ENCODE results near the gene RAP1GAP2. TPM values are rescaled to one million over a fixed set of nuclear protein-coding genes. Genes with fewer than 3 reads are reported as not detected.
"Not testable (repeated sequence)": the region's sequence is repeated elsewhere in the genome, so short reads cannot be mapped to it uniquely, and the experiment has no call there.

Gene RAP1GAP2
- total RNA-seq, 2 experiments from 2014 or later = 0.31 to 0.50 TPM

DNA sequence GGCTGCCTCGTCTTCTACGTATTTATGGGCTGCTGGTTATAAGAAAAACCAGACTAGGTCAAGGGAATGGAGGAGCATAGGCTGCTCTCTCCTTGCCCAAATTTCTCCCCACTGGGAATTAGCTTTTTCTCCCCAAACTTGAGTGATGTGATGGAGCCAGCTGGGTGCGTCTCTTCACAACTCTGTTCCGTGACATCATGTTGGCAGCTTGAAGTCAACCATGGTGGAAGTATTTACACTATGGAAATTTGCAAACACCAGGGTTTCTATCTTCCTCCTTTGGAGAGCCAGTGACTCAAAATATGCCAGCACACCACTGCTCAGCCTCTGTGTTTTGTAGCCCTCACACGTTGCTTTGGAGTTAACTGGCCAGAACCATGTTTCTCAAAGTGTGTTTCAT is 189.1 kb downstream of the RAP1GAP2 start:
- Mint-ChIP-seq H3K4me3 (no peak overlapping the region), H3K27me3 (no peaks in the 10 kb centered on the region), H3K4me1 (ENCODE audit: low read depth) (no peaks in the 10 kb centered on the region), H3K9me3 (no peaks in the 10 kb centered on the region), H3K27ac (no peak overlapping the region), H3K36me3 (ENCODE audit: low read depth) (no peaks in the 10 kb centered on the region)
- intact Hi-C loops (cut with micrococcal nuclease) = no loop called here
- TF ChIP-seq, protein P1, sequence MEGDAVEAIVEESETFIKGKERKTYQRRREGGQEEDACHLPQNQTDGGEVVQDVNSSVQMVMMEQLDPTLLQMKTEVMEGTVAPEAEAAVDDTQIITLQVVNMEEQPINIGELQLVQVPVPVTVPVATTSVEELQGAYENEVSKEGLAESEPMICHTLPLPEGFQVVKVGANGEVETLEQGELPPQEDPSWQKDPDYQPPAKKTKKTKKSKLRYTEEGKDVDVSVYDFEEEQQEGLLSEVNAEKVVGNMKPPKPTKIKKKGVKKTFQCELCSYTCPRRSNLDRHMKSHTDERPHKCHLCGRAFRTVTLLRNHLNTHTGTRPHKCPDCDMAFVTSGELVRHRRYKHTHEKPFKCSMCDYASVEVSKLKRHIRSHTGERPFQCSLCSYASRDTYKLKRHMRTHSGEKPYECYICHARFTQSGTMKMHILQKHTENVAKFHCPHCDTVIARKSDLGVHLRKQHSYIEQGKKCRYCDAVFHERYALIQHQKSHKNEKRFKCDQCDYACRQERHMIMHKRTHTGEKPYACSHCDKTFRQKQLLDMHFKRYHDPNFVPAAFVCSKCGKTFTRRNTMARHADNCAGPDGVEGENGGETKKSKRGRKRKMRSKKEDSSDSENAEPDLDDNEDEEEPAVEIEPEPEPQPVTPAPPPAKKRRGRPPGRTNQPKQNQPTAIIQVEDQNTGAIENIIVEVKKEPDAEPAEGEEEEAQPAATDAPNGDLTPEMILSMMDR (IDR thresholded peaks at IDR 0.05) = no peak
- no peak for ATAC-seq
- no peak for DNase-seq
- POLR2A ChIA-PET = no interaction called here
- CTCF ChIA-PET = no interaction called here

DNA sequence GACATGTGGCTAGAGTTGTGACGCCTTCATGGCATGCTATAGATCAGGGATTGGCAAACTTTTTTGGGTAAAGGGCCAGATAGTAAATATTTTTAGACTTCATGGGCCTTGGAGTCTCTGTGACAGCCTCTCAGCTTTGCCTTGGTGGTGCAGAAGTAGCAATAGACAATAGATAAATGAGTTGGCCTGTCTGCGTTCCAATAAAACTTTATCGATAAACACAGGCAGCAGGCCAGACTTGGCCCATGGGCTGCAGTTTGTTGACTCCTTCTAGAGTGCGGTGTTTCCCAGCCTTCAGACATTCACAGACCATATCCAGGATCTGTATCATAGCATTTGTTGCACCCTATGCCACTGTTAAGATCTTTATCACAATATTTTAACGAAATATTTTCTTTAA is 190.7 kb downstream of the RAP1GAP2 start:
- H3K36me3 Mint-ChIP-seq (ENCODE audit: low read depth) = no peaks in the 10 kb centered on the region
- ChIA-PET CTCF (no interaction called here), POLR2A (no interaction called here)
- no peaks in the 10 kb centered on the region for H3K4me1 Mint-ChIP-seq (ENCODE audit: low read depth)
- intact Hi-C loops (cut with micrococcal nuclease) = no loop called here
- DNase-seq = no peak
- ATAC-seq = no peak
- H3K27me3 Mint-ChIP-seq = no peaks in the 10 kb centered on the region
- no peak overlapping the region for H3K4me3 Mint-ChIP-seq
- H3K9me3 Mint-ChIP-seq = no peaks in the 10 kb centered on the region
- no peak overlapping the region for H3K27ac Mint-ChIP-seq
- TF ChIP-seq, protein P1 (IDR thresholded peaks at IDR 0.05) = no peak

GRCh38 chr17:2989396-2989795 is 193.2 kb downstream of the RAP1GAP2 start:
- H3K27ac Mint-ChIP-seq; POLR2A ChIA-PET; H3K36me3 Mint-ChIP-seq (ENCODE audit: low read depth); ATAC-seq; H3K4me3 Mint-ChIP-seq; intact Hi-C loops (cut with micrococcal nuclease); DNase-seq; H3K4me1 Mint-ChIP-seq (ENCODE audit: low read depth); H3K9me3 Mint-ChIP-seq; H3K27me3 Mint-ChIP-seq; CTCF ChIA-PET: not testable (repeated sequence)

DNA sequence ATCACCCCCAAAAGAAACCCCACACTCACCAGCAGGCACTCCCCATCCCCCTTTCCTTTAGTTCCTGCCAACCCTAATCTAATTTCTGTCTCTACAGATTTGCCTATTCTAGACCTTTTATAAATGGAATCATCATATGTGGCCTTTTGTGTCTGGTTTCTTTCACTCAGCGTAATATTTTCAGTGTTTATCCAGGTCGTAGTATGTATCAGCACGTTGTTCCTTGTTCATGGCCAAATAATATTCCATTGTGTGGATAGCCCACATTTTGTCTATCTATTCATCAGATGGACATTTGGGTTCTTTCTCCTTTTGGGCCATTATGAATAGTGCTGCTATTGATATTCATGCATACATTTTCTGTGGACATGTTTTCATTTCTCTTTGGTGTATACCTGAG is 193.6 kb downstream of the RAP1GAP2 start:
- ChIA-PET POLR2A (no interaction called here), CTCF (no interaction called here)
- no peak overlapping the region for H3K27ac Mint-ChIP-seq
- H3K36me3 Mint-ChIP-seq (ENCODE audit: low read depth) = no peaks in the 10 kb centered on the region
- H3K4me1 Mint-ChIP-seq (ENCODE audit: low read depth) = no peaks in the 10 kb centered on the region
- no peaks in the 10 kb centered on the region for H3K27me3 Mint-ChIP-seq
- no peaks in the 10 kb centered on the region for H3K9me3 Mint-ChIP-seq
- no peak overlapping the region for H3K4me3 Mint-ChIP-seq
- ATAC-seq (no peak), DNase-seq (no peak)
- TF ChIP-seq, protein P1 (IDR thresholded peaks at IDR 0.05) = no peak
- intact Hi-C loops (cut with micrococcal nuclease) = no loop called here

GRCh38 chr17:2990396-2990795 is 194.2 kb downstream of the RAP1GAP2 start:
- POLR2A ChIA-PET = no interaction called here
- Mint-ChIP-seq H3K9me3 (no peaks in the 10 kb centered on the region), H3K27me3 (no peaks in the 10 kb centered on the region), H3K4me3 (no peak overlapping the region), H3K27ac (no peak overlapping the region), H3K4me1 (ENCODE audit: low read depth) (no peaks in the 10 kb centered on the region), H3K36me3 (ENCODE audit: low read depth) (no peaks in the 10 kb centered on the region)
- no peak for ATAC-seq
- no peak for DNase-seq
- intact Hi-C loops (cut with micrococcal nuclease) = no loop called here
- CTCF ChIA-PET = no interaction called here
- TF ChIP-seq, protein P1 (IDR thresholded peaks at IDR 0.05) = no peak

GRCh38 chr17:2991396-2992180 is 195.3 kb downstream of the RAP1GAP2 start:
- intact Hi-C loops (cut with micrococcal nuclease); H3K27ac Mint-ChIP-seq; H3K4me1 Mint-ChIP-seq (ENCODE audit: low read depth); CTCF ChIA-PET; ATAC-seq; H3K9me3 Mint-ChIP-seq; H3K27me3 Mint-ChIP-seq; POLR2A ChIA-PET; H3K36me3 Mint-ChIP-seq (ENCODE audit: low read depth); DNase-seq; H3K4me3 Mint-ChIP-seq: not testable (repeated sequence)

All from activated CD8-positive, alpha-beta T cell treated with anti-CD3 and anti-CD28 coated beads for 36 hours (primary cell).